Measurements from ENCODE around the gene MRPL47.
"Not testable (repeated sequence)": the region's sequence is repeated elsewhere in the genome, so short reads cannot be mapped to it uniquely, and the experiment has no call there.

The MRPL47 gene

GRCh38 chr3:179604321-179605078, at the start of gene MRPL47, which contains the start of gene NDUFB5:
TSS of gene MRPL47 (minus strand) at chr3:179604638. CDS start at chr3:179604624, 14 bp downstream.
TSS of gene NDUFB5 (plus strand) at chr3:179604794. CDS start at chr3:179604816, 22 bp downstream.
- peak within 1 kb of the TSS; percentile 86 for H3K27ac ChIP-seq
- TF ChIP-seq, protein P1, sequence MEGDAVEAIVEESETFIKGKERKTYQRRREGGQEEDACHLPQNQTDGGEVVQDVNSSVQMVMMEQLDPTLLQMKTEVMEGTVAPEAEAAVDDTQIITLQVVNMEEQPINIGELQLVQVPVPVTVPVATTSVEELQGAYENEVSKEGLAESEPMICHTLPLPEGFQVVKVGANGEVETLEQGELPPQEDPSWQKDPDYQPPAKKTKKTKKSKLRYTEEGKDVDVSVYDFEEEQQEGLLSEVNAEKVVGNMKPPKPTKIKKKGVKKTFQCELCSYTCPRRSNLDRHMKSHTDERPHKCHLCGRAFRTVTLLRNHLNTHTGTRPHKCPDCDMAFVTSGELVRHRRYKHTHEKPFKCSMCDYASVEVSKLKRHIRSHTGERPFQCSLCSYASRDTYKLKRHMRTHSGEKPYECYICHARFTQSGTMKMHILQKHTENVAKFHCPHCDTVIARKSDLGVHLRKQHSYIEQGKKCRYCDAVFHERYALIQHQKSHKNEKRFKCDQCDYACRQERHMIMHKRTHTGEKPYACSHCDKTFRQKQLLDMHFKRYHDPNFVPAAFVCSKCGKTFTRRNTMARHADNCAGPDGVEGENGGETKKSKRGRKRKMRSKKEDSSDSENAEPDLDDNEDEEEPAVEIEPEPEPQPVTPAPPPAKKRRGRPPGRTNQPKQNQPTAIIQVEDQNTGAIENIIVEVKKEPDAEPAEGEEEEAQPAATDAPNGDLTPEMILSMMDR (IDR thresholded peaks at IDR 0.05; ENCODE audit: low read depth, low read length), result no peak
- no peaks in the 10 kb centered on the region for H3K9me3 ChIP-seq (ENCODE audit: severe bottlenecking)
- H3K36me3 ChIP-seq, result peaks cover 31% of the 10 kb centered on the region
- peak within 1 kb of the TSS; percentile 95 for H3K4me3 ChIP-seq (ENCODE audit: low read depth, low read length)
- peak; percentile 90 for DNase-seq
- no peaks in the 10 kb centered on the region for H3K27me3 ChIP-seq (ENCODE audit: insufficient read depth, low read depth, severe bottlenecking)

- Histone ChIP-seq H3K4me3 (ENCODE audit: low read depth, low read length) (peak overlapping the region; percentile 93), H3K9me3 (ENCODE audit: severe bottlenecking) (no peaks in the 10 kb centered on the region), H3K27ac (peak overlapping the region; percentile 90), H3K27me3 (ENCODE audit: insufficient read depth, low read depth, severe bottlenecking) (no peaks in the 10 kb centered on the region), H3K36me3 (peaks cover 16% of the 10 kb centered on the region)
- peak; percentile 71 for DNase-seq
- TF ChIP-seq, protein P1 (IDR thresholded peaks at IDR 0.05; ENCODE audit: low read depth, low read length), result peak; percentile 0; the same call in 1 of the 2 replicates
These were observed 48.8 kb upstream of the MRPL47 start for GRCh38 chr3:179653096-179653797.

DNA sequence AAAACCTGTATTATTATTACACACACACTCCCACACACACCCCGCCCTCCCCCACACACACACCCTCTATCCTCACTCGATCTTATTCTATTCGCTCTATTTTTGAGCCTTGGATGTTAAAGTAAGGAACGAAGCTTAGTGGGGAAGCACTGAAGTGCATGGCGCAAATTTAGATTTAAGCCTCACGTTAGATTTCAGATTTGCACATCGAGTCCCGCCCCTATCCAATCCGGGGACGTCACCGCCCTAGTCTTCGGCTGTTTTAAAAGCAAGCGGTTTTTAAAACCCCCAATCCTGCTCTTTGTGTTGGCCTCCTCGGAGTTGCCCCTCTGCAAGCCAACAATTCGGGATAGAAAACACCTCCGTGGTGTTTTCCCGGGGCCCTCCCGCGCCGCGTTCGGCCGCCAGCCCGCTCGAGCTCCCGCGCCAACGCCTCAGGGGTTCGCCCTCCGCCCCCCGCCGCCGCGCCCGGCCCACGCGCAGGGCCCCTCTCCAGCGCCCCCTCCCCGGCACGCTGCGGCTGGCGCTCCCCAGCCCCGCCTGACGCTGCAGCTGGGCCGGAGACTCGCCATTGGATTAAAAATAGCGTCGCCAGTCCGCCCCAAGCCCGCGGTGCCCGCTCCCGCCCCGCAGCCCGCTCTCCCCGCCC, 48.1 kb upstream of the MRPL47 start, which contains the start of gene USP13:
USP13 (plus strand) TSS at position 594 of the 649 bp plus-strand sequence. CDS start 186 bp downstream, outside the sequence.
- Histone ChIP-seq H3K27me3 (ENCODE audit: insufficient read depth, low read depth, severe bottlenecking) (no peaks in the 10 kb centered on the region), H3K36me3 (peaks cover 16% of the 10 kb centered on the region), H3K9me3 (ENCODE audit: severe bottlenecking) (no peaks in the 10 kb centered on the region), H3K4me3 (ENCODE audit: low read depth, low read length) (peak within 1 kb of the TSS; percentile 93), H3K27ac (peak within 1 kb of the TSS; percentile 90)
- TF ChIP-seq, protein P1 (IDR thresholded peaks at IDR 0.05; ENCODE audit: low read depth, low read length), result no peak
- peak; percentile 81 for DNase-seq

GRCh38 chr3:179651687-179652446, 47.4 kb upstream of the MRPL47 start:
- Histone ChIP-seq H3K36me3 (peaks cover 15% of the 10 kb centered on the region), H3K9me3 (ENCODE audit: severe bottlenecking) (no peaks in the 10 kb centered on the region), H3K27ac (peak overlapping the region; percentile 90), H3K27me3 (ENCODE audit: insufficient read depth, low read depth, severe bottlenecking) (no peaks in the 10 kb centered on the region), H3K4me3 (ENCODE audit: low read depth, low read length) (peak overlapping the region; percentile 81)
- TF ChIP-seq, protein P1 (IDR thresholded peaks at IDR 0.05; ENCODE audit: low read depth, low read length), result no peak
- no peak for DNase-seq

GRCh38 chr3:179646177-179646576, 41.7 kb upstream of the MRPL47 start:
- Histone ChIP-seq H3K36me3 (no peaks in the 10 kb centered on the region), H3K9me3 (ENCODE audit: severe bottlenecking) (no peaks in the 10 kb centered on the region), H3K27me3 (ENCODE audit: insufficient read depth, low read depth, severe bottlenecking) (no peaks in the 10 kb centered on the region), H3K27ac (no peak overlapping the region), H3K4me3 (ENCODE audit: low read depth, low read length) (no peak overlapping the region)
- TF ChIP-seq, protein P1 (IDR thresholded peaks at IDR 0.05; ENCODE audit: low read depth, low read length), result no peak
- DNase-seq, result no peak

DNA sequence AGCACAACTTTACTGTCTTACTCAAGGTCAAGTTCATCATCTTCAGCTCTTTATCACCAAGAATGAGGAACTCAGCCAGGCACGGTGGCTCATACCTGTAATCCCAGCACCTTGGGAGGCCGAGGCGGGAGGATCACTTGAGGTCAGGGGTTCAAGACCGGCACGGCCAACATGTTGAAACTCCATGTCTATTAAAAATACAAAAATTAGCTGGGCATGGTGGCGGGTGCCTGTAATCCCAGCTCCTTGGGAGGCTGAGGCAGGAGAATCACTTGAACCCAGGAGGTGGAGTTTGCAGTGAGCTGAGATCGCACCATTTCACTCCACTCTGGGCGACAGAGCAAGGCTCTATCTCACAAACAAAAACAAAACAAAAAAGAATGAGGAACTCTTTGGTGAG, 39.4 kb upstream of the MRPL47 start:
- H3K9me3 ChIP-seq (ENCODE audit: severe bottlenecking); DNase-seq; H3K4me3 ChIP-seq (ENCODE audit: low read depth, low read length); H3K27me3 ChIP-seq (ENCODE audit: insufficient read depth, low read depth, severe bottlenecking); H3K36me3 ChIP-seq; H3K27ac ChIP-seq: not testable (repeated sequence)

Data from WERI-Rb-1 (cell line).